Middle frontal gyrus (tissue), 1 donor: Measurements from ENCODE around the gene GPC3.

Experiments used
- DNase-seq: peaks from one replicate; pipeline ENCODE4 v3.0.0-alpha.2; 2015; ENCODE audit warnings: low spot score; ENCODE audit errors: extremely low spot score

GPC3 gene

DNA sequence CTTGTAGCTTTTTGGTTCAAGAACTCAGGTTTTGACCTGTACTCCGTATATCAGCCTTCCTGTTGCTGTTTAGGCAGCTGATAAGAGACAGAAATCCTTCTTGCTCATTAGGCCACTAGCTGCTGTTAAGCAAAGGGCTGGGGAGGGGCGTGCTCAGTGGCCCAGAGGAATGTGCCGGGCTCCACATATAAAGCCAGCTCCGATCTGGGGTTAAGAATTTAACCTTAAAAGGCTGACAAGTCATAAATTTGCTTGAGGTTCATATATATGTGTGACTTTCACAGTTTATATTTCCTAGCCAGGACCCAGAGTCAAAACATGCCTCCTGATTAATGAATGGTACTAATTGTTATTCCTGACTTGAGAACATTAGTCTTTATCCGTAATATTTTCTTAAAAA, 15.3 kb downstream of the GPC3 start:
- no peak for DNase-seq

DNA sequence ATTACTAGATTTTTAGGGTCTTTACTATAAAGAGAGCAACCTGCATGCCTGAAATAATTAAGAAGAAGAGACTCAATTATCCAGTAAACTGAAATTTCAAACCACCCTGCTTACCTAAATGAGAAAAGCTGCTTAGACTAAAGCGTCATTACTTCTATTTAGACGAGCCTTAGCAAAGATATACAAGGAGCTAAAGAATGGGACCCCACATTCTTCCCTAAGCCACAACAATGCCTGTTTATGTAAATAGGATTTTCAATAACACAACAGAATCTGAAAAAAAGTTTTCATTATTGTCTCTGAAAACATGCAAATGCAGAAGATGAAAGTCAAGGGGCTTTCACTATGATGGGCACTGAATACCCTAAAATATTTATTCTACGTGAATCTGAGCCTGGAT, 16.2 kb downstream of the GPC3 start:
- no peak for DNase-seq

DNA sequence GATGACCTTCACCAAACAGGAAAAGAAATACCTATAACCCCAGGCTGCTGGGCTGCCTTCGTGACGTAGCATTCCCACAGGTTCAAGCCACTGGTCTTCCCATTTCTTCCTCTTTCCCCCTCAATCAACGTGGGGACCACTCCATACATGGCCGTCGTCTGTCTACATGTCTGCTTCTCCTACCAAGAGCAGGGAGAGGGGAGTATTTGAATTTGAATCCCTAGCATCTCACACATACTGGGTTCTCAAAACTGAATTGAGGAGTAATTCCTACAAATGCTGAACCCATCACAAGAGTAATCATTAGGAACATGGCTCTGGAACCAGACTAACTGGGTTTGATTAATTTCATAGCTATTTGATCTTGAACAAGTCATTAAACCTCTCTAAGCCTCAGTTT, 17.3 kb downstream of the GPC3 start:
- no peak for DNase-seq

DNA sequence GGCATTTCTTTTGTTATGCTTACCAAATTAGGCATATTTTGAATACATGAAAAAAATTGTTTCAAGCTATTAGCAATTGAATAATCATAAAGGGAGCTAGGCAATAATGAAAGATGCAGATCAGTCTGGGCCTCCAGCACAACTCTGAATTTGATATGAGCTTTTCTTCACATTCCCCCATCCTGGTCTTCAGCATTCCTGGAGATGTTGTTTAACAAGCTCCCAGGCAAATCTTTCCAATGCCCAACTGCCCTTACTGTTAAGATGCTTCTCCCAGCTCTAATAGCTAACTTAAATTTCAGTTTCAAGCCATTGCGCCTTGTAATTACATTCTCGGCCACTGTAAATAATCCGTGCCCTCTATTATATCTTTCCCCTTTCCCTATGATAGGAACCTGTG, 19.2 kb downstream of the GPC3 start:
- DNase-seq = no peak

DNA sequence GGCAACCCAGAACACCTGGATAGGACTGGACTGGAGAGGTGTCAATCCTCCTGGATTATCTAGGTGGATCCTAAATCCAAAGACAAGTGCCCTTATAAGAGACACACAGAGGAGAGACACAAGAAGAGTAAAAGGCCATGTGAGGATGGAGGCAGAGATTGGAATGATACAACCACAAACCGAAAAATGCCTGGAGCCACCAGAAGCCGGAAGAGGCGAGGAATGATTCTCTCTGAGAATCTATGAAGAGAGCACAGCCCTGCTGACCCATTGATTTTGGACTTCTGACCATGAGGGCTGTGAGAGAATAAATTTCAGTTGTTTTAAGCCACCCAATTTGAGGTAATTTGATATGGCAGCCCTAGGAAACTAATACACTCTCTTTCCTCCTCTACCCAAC, 20.1 kb downstream of the GPC3 start:
- no peak for DNase-seq

DNA sequence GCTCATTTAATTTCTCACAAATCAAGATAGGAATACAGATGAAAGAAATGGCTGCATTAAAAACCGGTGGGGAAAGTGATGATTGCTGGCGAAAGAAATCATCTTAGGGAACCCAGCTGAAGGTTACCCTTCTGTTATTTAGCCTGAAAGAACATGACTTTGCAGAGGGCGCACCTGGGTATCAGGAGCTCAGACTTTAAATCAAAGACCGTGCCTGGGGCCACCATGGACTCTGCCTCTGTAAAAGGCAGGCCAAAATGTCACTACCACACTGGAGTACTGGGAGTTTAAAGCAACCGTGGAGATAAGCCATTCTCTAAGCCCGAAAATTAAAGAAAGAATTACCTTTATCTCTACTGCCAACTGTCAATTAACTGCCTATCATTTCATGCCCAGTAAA, 24.3 kb downstream of the GPC3 start:
- no peak for DNase-seq

DNA sequence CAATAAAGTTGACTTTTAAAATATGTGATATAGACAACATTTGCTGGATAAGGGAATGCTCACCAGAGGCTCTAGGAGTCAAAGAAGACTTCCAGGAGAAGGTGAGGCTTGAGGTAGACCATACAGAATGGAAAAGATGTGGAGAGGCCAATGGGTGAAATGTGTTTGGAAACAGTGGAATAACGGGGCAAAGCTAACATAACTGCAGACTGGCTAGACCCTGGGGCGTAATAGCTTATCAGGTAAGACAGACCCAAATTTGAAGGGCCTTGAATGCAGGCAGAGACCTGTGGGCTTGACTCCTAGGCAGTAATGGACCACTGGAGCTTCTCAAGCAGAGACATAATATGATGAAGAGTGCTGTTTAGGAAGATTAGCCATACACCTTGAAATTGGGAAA, 25.4 kb downstream of the GPC3 start:
- no peak for DNase-seq

DNA sequence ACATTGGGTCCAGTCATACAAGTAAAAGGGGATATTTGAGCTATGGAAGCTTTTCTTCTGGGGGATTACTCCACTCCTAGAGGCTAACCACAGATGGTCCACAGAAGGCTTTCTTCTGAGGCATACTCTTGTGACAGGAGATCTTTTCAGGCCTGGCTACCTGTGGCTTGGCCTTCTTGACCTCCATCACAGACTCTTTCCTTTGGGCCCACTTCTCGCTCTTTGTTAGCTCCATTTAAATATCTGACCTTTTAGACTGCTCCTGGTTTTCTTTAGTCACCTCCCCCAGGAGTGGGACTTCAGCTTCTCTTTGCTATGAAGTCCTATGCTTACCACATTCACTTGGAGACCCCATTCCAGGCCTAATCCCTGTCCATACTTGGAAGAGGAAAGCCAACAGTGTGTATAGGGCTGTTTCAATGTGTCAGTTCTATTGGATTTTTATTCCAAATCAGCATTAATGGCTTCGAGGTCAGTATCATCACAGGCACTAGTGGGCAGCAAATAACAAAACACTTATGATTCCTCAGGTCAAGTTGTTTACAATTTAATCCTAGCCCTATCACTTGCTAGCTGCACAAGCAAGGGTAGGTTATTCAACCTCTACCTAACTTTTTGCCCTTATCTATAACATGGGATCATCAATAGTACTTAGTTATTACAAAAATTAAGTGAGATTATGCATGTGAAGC, 26.3 kb downstream of the GPC3 start:
- no peak for DNase-seq

DNA sequence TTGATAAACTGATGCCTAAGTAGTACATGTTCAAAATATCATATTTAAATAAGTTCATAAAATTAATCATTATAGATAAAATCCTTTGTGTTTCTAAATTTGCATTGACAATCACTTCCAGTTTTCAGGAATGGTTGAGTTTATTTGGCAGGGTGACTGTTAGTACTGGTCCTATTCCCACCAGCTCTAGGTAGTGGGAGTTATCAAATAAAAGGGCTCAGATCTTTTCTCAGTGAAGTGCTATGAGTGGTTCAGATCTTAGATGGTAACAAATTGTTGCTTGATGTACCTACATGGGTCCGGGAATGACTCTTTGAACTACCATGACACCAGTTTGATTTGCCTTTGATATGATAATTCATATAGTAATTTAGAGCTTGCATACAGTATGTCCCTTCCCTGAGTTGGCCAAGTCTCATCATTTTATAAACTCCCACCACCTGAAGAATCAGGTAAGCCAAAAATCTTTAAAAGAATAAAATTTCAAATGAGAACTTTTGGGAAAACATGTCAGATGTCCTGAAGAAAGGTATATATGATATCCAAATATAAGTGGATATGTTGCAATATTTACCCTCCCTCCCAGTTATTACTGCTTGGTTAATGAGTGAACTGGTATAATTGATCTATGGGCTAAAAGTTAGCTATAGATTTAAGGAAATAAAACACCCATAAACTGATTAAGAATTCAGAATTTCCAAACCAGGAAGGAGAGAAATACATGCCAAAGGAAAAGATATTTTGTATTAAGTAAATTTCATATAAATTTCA, 28.6 kb downstream of the GPC3 start:
- DNase-seq = no peak

DNA sequence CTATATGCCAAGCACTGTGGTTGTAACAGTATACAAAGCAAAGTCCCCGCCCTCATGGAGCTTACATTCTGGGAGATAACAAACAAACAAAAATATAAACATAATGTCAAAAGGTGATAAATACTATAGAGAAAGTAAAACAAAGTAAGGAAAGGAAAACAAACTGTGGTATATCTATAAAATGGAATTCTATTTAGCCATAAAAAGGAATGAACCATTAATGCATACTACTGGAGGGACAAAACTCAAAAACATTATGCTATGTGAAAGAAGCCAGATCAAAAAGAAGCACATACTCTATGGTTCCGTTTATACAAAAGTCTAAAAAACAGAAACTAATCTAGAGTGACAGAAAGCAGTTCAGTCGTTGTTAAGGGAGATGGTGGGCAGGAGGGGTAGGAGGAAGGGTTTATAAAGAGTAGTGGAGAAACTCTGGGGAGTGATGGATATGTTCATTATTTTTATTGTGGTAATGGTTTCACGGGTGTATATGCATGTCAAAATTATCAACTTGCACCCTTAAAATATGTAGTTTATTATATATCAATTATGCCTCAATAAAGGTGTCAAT, 31.5 kb downstream of the GPC3 start:
- no peak for DNase-seq

DNA sequence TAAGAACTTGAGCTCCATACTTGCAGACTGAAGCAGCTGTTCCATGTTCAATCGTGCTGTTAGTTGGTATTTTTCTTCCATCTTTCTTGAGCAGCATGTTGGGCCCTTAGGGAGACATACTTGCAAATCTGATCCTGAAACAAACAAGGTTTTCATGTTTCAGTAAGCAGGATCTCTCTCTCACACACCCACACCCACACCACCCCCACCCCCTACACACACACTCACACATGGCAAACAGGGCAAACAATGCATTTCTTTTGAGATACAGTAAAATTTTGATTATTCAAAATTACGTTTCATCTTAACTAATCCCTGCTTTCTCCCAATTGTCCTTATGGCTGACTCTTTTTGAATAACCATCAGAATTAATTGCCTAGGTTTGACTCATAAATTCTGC, 32.3 kb downstream of the GPC3 start:
- DNase-seq = no peak

DNA sequence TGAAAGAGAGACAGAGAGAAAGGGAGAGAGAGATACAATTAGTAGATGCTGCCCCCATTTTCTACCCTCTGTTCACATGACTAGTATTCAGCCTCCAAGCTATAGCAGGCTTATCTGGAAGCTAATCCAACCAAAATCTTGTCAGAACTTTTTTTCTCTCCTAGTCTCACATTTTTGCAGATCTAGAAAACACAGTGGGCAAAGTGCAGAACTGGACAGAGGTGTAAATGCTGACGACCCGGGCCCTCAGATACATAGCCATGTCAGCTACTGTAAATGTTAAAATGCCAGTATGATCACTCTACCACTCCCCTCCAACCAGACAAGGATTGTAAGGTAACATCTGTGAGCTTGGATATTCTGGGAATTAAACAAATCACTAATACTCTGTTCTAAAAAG, 34.3 kb downstream of the GPC3 start:
- DNase-seq = no peak

DNA sequence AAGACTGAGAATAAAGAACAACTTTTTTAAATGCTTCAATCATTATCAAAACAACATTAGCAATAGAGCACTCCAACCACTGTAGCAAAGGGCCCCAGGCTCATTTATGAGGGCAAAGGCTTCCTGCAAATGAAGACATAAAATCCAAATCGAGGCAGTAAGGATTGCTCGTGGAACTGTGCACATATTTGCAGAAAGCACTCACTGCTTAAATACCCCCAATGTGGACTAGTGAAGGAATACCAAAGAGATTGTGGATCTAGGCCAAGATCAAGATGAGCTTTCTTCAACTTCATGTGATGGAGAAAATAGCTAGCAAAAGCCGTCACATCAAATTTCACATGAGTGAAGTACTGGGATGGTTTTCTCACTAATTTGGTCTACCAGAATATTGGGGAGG, 35.2 kb downstream of the GPC3 start:
- DNase-seq = no peak

DNA sequence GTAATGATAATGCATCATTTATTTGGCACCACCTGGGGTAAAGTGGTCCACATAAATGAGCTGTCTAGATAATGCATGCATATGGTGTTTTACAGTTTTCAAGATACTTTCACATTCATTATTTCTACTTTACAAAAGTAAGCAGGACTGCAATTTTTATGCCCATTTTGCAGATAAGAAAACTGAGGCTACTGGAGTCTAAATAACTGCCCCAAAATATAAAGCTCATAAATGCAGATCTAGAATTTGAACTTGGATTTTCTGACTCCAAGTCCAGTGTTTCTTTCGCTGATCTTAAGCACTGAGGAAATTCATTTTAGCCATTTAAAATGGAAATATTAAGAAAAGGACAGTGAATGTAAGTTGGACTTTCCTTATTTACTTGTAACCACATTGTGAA, 36.5 kb downstream of the GPC3 start:
- DNase-seq = no peak

DNA sequence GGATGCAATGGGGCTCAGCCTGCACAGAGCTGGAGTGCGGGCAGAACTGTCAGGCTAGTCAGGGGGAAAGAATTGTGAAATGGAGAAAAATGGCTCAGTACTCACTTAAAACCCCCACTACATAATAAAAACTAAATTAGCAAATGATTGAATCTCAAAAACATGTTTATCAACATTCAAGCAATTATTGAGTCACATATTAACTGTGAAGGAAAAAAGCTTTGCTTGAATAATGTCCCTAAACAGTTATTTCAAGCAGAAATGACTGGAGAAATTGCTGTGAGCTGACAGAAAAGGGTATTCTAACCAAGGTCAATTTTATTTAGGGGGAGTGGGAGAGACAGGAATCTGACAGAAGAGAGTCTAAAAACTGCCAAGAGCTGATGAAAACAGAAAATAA, 37.4 kb downstream of the GPC3 start:
- DNase-seq = no peak

DNA sequence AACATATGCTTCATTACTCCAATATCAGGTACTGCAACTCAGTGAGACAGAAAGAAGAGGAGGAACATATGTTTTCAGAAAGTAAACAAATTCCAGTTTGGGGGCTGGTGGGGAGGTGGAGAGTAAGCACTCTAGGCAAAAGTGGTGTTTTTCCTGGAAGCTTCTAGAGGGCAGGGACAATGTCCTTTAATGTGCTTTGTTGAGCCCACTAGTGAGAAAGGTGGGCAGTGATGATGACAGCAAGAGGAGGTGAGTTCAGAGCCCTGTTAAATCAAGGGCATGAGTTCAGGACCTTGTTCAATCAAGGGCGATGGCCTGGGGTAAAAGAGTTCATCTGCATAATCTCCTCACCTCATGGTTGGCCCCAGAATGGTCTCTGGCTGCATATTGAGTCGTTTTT, 38.4 kb downstream of the GPC3 start:
- DNase-seq = no peak

DNA sequence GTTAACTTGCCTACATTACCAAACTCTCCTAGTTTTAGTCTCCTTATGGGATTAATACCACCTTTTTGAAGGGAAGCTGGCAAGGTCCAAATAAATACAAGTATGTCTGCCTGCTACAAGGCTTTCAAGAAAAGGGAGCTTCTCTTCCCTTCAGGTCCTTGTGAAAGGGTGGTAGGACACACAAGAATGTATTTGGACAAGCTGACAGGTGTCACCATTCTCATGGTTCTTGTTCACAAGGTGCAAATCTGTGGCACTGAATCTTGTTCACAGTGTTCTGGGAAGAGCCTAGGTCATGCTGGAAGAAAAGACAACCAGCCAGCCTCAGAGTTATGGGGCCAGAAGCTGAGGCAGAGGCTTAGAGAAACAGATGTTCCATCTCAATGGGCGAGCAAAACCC, 41.9 kb downstream of the GPC3 start:
- DNase-seq = no peak

DNA sequence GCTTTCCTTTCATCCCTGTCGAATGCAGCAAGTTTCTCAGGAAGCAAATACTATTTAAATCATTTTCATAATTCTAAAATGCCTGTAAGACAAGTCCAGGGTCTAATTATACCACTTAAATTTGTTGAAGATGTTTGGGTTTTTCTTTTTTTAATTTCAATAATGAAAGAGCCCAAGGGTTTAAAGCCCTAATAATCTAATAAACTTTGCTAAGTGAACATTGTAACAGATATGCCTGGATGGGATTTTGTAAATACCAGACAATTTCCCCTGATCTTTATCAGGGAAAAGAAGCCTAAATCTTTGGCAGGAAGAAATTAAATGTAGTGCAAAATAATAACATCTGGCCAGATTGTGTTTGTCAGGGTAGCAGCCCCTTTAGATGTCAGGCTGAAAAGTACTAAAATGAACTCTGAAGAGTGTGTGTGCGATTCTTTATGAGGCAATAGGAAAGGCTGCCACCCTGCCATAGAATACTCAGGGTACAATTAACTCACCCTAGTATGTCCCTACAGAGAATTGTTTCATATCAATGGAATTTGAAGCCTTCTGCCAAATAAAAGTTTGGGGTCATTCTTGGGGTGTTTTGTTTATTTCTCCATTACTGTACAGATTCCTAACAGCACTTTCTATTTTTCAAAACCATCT, 45.6 kb downstream of the GPC3 start:
- DNase-seq = no peak

DNA sequence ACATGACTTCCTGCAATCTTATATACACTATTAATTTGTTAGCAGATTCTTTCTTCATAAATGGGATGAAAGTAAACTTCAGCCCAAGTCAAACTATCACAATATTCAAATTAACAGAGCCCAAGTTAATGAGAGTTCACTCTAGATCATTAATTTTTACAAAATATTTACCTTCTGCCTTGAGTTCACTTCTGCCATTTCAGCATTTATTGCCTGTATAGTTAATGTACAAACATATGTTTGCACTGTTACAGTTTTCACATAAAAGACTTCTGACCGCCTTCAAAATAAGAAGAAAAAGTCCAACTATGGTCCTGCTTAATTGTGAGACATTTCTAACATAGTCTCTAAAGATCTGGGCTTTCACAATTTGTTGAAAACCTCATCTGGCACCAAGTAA, 46.9 kb downstream of the GPC3 start:
- no peak for DNase-seq

DNA sequence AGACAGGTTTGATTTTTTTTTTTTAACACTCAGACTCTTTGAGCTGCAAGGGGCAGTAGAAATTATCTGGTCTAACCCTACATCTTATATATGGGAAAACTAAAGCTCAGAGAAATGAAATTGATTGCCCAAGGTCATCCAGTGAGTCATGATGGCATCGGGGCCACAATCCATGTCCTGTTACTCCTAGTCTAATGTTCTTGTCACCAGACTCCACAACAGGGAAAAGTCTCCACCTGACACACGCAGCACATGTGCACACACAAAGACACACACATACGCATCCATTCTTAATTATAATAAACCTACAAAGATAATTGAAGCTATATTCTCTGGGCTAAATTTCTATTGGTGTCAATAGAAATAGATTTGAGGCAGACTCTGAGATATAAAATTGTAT, 48.4 kb downstream of the GPC3 start:
- DNase-seq = no peak

DNA sequence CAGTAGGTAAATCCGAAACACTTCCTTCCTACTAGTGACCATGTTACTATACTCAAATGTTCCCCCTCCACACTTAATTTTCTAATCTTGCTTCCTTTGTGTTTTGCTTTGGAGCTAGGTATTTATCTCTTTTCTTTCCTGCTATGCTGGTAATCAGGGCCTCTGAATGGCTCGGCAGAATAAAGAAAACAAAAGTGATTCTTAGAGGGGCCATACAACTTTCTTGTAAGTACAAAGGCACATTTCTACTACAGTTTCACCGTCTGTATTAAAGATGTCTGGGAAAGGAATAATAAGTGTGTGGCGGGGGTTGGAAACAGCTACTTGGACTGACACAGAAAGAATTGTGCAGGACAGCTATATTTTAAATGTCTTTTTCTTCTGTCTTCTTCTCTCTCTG, 50.3 kb downstream of the GPC3 start:
- DNase-seq = no peak

DNA sequence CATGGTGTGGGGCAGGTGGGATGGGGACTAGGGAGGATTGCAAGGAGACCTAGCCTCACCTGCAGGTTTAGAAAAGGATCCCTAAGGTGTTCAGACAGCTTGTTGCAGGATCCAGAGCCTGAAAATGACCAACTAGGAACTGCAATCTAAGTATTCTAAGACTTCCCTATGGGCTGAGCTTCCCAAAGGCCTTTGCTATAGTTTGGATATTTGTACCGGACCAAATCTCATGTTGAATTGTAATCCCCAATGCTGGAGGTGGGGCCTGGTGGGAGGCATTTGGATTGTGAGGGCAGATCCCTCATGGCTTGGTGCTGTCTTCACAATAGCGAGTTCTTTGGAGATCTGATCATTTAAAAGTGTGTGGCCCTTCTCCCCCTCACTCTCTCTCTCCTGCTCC, 52.1 kb downstream of the GPC3 start:
- no peak for DNase-seq
